ENCODE measurements around the gene ENO1. TPM values are rescaled to one million over a fixed set of nuclear protein-coding genes. Genes with fewer than 3 reads are reported as not detected.
A peak's percentile ranks its signal among the peaks of the same experiment; 100 is the strongest.
"Not testable (repeated sequence)": the region's sequence is repeated elsewhere in the genome, so short reads cannot be mapped to it uniquely, and the experiment has no call there.

ENO1 gene
- total RNA-seq, 2 donors from 2014 or later, result 484 to 601 TPM

DNA sequence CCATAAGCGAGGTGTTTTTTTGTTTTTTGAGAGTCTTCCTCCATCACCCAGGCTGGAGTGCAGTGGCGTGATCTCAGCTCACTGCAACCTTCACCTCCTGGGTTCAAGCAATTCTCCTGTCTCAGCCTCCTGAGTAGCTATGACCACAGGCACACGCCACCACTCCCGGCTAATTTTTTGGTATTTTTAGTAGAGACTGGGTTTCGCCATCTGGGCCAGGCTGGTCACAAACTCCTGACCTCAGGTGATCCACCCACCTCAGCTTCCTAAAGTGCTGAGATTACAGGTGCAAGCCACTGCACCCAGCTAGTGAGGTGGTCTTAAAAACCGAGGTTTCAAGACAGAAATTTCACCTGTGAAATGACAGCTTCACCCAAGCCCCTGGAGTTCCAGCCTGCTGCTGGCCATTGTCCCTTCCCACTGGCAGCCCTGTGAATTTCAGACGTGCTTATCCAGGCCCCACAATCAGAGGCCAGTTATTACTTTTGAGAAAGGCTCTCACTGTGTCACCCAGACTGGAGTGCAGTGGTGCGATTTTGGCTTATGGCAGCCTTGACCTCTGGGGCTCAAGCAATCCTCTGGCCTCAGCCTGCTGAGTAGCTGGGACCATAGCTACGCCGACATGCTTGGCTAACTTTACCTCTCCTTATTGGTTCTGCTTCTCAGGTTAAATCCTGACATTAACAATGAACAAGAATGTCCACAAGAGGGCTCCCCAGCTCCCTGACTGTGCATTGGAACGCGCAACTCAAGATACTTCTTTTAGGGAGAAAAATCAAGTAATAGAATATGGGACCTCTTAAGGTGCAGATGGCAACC lies 19.4 kb downstream of the ENO1 start:
- intact Hi-C loops (cut with DNase I, micrococcal nuclease), result no loop called here
- ATAC-seq (peak; percentile 51), DNase-seq (no peak)

DNA sequence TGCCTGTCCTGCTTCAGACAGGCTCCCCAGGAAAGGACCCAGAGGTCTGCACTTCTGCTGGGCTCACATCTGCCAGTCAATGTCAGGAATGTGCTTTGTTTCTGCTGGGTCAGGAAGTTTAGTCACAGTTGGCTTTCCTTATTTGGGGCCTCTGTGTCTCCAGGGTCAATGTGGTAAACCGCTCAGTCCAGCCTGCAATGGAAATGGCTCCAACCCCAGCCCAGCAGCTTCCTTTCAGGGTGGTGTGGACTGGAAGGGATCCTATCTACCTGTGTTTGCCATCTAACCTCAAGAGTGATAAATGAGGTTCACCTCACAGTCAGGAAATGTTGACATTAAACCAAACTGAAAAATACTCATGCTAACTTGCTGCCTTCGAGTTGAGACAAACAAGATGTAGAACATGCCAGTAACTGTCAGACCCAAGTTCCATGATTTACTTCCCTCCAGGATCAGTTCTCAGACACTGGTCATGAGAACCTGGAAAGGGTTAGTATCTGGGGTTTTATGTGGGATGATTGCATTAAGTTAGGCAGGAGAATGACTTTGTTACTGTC lies 20.3 kb downstream of the ENO1 start:
- intact Hi-C loops (cut with DNase I, micrococcal nuclease), result no loop called here
- DNase-seq, result no peak

DNA sequence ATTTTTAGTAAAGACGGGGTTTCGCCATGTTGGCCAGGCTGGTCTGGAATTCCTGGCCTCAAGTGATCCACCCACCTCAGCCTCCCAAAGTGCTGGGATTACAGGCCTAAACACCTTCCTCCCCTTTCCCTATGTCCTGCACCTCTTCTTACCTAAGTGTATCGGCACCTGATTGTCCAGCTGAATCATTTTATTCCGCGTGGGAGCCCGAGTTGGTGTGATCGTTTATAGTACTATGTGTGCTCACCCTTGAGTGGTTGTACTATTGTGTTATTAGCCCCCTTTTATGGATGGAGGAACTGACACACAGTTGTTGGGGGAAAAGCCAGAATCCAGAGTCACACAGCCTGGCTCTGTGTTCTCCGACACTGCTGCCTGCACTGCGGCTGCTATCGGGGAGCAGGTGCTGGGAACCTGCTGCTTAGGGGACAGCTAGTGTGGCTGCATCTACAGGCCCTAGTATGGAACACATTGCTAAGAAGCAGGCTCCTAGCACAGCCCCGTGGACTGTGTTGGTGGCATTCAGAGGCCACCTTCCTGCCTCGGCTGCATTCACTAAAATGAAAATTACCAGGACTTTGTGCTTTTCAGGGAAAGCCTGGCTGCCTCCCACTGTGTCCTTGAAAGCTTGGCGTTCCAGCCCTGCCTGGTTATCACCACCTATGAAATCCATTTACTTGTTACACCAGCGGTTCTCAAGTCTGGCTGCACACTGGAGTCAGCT lies 21.6 kb downstream of the ENO1 start:
- intact Hi-C loops (cut with DNase I, micrococcal nuclease), result no loop called here
- DNase-seq (no peak), ATAC-seq (peak; percentile 6)

More for the DNA sequence above, 20.3 kb downstream of the ENO1 start:
- no peak for ATAC-seq

DNA sequence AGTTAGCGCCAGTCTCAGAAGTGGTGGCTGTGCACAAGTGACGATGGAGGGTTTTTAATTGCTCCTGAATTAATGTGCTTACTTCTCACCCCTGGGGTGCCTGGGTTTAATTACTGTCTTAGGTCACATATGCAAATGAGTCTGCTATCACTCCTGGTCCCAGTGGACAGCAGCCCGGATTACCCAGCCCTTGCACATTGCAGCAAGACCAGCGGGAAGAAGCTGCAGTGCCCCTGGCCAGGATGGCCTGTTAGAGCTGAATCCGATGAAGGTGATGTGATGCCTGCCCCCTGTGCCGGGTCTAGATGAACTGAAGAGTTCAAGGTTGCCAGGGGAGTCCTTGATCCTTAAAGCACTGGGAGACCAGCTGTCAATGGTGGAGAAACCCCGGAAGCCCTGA lies 24.2 kb downstream of the ENO1 start:
- no peak for DNase-seq
- no peak for ATAC-seq
- intact Hi-C loops (cut with DNase I, micrococcal nuclease), result no loop called here

DNA sequence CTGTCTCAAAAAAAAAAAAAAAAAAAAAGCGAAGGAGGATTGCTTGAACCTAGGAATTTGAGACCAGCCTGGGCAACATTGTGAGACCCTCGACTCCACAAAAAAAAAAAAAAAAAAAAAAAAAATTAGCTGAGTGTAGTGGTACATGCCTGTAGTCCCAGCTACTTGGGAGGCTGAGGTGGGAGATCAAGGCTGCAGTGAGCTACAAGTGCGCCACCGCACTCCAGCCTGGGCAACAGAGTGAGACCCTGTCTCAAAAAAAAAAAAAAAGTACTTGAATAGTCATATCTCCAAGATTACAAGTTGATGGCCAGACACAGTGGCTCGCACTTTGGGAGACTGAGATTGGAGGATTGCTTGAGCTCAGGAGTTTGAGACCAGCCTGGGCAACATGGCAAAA lies 27.4 kb downstream of the ENO1 start:
- intact Hi-C loops (cut with DNase I, micrococcal nuclease), result no loop called here
- no peak for DNase-seq
- no peak for ATAC-seq

DNA sequence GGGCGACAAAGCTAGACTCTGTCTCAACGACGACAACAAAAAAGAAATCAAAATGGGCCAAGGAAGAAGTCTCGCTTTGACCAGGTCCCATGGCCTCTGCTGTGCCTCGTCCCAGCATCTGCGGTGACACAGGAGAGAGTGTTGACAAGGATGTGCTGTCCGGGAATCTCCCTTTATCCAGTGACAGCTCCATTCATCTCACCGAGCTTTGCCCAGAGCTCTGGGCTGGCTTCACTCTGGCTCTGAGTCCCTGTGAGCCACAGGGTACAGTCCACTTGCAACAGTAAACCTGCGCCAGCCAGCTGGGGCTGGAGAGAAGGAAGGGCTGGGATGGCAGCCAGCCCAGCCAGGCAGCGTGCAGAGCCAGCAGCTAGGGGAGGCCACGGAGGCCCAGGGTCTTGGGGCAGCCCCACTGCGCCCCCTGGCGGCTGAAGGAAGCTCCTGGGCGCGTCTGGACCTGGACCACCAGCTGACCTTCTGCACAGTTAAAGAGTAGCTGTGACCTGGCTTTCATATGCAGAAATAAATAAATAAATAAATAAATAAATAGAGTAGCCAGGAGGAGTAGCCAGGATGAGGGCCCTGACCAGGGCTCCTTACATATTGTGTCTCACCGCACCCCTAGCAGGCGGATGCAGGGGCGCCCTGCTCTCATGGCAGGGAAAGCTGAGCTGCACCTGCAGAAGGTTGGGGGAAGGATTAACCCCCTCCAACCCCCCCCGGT lies 29.7 kb downstream of the ENO1 start:
- intact Hi-C loops (cut with DNase I, micrococcal nuclease), result loop anchor here in 1 of 2 donors (5.0 to 10.0 kb wide), 2 partner anchors 114 to 287 kb away; no protein-coding TSS in a partner anchor
- ATAC-seq (peak; percentile 96), DNase-seq (peak; percentile 94)

DNA sequence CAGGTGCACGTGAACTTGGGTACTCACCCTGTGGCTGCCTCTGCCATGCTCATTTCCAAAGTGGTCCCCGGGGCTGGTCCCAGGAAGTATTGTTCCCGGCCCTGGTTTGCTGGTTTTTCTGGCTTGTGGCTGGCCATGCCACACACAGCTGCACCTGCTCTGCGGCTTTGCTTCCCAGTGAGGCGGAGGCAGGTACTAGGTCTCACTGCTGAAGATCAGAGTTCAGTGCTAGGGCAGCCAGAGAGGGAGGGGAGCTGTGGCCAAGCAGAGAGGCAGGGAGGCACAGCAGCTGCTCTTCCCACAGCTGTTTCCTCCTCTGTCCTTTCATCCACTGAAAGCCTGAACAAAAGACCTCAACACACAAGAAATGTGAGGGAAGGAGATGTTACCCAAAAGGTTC lies 30.5 kb downstream of the ENO1 start:
- intact Hi-C loops (cut with DNase I, micrococcal nuclease), result loop anchor here in 1 of 2 donors (5.0 to 10.0 kb wide), 2 partner anchors 113 to 286 kb away; no protein-coding TSS in a partner anchor
- peak; percentile 53 to 67 for DNase-seq
- peak; percentile 72 for ATAC-seq

DNA sequence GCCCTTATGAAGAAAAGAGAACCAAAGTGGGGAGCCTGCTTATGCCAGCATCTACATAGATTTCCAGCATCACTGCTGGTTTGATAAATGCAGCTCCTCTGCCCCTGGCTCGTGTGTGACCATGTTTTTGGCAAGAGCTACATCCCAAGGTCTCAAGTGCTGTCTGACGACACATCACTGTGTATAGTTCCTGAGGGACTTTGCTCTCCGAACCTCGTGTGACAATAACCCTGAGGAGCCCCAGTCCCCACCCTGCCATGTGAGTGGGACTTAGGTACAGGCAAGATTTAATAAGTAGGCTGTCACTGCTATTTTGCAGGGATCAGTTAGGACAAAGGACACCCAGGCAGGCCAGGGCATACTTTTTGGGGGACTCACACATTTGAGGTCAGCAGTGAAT lies 32.2 kb downstream of the ENO1 start:
- no peak for DNase-seq
- intact Hi-C loops (cut with DNase I, micrococcal nuclease), result loop anchor here in 1 of 2 donors (5.0 to 10.0 kb wide), 2 partner anchors 111 to 284 kb away; no protein-coding TSS in a partner anchor
- ATAC-seq, result no peak

DNA sequence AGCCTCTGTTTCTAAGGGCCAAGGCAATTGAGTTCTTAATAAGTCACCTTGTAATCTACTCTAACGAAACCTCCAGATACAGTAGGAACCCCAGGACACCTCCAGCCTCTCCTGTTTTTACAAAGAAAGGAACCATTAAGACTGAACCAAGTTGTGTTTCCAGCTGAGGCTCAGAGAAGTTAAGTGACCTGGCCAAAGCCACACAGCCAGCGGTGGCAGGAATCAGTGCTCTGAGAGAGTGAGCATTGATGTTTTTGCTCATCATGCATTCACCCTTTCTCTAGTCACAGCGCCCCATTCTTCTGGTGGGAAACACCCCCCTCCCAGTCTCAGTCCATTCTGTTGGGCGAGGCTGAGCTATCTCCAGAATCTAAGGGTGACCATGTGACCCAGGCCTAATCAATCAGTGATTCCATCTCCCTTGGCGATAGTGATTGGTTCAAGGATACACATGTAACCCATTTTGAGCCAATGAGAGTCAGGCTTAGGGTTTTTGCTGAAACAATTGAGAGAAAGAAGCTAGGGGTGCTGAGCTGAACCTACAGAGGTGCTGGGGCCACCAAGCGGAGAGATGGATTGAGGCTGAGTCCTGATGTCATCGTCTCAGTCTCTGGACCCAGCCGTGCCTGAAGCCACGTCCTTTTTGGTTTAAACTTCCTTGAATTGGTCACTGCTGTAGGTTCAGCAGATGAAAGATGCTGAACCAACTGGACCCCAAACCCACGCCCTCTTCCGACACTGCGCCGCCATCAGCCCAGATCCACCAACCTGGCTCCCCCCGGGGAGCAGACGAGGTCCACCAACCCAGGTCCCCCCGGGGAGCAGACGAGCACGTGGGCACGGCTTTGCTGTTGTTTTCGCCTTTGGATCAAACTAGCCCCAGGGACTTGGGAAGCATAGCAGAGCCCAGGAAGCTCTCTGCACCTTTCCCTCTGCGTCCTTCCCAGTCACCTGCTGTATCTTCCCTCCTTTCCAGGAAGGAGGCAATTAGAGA lies 33.1 kb downstream of the ENO1 start:
- intact Hi-C loops (cut with DNase I, micrococcal nuclease), result loop anchor here in 1 of 2 donors (5.0 to 10.0 kb wide), 2 partner anchors 111 to 283 kb away; no protein-coding TSS in a partner anchor
- ATAC-seq (no peak), DNase-seq (no peak)

DNA sequence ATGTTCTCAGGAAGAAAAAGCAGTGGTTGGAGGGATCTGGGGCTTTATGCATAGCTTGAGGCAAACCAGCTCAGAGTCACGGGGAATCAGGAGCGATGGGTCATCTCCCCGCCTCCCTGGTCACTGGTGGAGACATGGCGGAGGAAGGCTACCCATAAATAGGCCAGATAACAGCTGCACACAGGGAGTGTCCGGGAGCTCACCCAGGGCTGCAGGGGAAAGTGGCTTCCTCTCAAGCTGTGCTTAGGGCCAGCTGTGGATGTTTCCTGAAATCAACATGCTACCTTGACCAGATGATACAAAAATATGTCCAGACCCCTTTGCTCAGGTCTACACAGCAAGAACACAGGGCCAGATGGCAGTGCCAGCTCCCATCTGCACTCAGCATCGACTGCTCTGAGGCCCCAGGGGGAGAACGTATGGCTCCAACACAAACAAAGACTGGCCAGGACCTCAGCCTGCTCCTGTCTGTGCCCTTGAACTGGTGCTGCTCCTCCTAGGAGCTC lies 33.9 kb downstream of the ENO1 start:
- DNase-seq (no peak), ATAC-seq (no peak)
- intact Hi-C loops (cut with DNase I, micrococcal nuclease), result loop anchor here in 1 of 2 donors (5.0 to 10.0 kb wide), 2 partner anchors 110 to 282 kb away; no protein-coding TSS in a partner anchor

DNA sequence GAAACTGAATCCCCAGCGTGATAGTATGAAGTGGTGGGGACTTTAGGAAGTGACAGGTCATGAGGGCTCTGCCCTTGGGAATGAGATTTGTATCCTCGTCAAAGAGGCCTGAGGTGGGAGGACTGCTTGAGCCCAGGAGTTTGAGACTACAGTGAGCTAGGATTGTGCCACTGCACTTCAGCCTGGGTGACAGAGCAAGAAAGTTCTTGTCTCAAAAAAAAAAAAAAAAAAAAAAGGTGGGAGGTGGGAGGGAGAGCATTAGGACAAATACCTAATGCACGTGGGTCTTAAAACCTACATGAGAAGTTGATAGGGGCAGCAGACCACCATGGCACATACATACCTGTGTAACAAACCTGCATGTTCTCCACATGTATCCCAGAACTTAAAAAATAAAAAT lies 37.1 kb downstream of the ENO1 start:
- intact Hi-C loops (cut with DNase I, micrococcal nuclease), result loop anchor here in 1 of 2 donors (10.0 kb wide), 1 partner anchor 107 kb away; no protein-coding TSS in a partner anchor
- ATAC-seq, result no peak
- DNase-seq, result no peak

DNA sequence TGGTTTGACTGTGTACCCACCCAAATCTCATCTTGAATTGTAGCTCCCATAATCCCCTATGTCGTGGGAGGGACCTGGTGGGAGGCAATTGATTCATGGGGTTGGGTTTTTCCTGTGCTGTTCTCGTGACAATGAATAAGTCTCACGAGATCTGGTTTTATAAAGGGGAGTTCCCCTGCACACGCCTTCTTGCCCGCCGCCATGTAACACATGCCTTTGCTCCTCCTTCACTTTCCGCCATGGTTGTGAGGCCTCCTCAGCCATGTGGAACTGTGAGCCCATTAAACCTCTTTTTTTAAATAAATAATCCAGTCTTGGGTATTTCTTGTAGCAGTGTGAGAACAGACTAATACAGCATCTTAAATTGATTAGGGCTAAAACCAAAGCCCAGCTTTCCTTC lies 38.5 kb downstream of the ENO1 start:
- intact Hi-C loops (cut with DNase I, micrococcal nuclease), result loop anchor here in 1 of 2 donors (10.0 kb wide), 1 partner anchor 105 kb away; no protein-coding TSS in a partner anchor
- ATAC-seq, result no peak
- no peak for DNase-seq

DNA sequence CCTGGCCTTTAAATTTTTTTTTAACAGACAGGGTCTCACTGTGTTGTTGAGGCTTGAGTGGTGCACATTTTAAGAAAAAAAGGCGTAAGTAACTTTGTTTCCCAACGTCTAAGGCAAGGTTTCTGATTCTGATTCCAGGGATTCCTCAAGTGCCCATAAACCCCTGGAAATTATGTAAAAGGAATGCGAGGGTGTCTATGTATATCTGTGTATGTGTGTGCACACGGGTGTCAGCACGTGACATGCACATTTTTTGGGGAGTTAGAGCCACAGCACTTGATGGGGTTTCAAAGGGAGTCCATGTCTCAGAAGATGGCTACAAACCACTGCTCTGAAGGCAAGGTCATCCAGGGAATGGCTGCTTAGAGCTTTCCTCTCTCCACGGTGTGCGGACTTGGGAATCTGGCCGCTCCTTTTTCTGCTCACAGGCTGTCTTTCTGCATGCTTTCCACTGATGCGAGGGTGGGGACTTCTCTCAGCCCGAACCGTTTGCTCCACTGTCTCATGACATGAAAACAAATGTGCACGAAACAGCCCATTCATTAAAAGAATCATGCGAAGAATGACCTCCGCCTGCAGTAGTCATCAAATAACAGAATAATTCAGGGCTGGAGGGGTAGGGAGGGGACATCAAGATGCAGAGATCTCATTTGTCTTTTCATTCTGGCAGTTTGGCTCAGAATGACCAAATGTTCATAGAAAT lies 42.4 kb downstream of the ENO1 start:
- no peak for DNase-seq

DNA sequence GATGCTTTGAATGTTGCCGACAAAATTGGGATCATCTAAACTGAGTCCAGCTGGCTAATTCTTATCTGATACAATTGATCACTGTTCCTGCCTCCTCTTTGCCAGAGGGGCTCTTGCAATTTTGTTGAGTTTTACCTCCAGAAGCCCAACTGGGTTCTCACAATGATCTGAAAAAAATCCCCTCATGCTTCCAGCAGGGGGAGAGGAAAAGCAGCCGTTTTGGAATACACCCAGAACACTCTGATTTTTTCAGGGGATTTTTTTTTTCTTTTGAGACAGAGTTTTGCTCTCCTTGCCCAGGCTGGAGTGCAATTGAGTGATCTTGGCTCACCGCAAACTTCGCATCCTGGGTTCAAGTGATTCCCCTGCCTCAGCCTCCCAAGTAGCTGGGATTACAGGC lies 47.1 kb downstream of the ENO1 start:
- intact Hi-C loops (cut with DNase I, micrococcal nuclease), result no loop called here
- DNase-seq, result no peak
- ATAC-seq, result no peak

More for the DNA sequence above, 42.4 kb downstream of the ENO1 start:
- ATAC-seq, result no peak
- intact Hi-C loops (cut with DNase I, micrococcal nuclease), result no loop called here

DNA sequence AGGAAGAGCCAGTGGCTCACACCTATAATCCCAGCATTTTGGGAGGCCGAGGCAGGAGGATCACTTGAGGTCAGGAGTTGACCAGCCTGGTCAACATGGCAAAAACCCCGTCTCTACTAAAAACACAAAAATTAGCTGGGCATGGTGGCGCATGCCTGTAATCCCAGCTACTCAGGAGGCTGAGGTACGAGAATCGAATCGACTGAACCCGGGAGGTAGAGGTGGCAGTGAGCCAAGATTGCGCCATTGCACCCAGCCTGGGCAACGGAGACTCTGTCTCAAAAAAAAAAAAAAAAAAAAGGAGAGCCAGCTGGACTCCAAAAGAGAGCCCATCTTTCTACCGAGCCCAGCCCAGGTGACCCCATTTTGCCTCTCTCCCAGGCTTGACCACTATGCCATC lies 47.8 kb downstream of the ENO1 start:
- ATAC-seq; intact Hi-C loops (cut with DNase I, micrococcal nuclease); DNase-seq: not testable (repeated sequence)

DNA sequence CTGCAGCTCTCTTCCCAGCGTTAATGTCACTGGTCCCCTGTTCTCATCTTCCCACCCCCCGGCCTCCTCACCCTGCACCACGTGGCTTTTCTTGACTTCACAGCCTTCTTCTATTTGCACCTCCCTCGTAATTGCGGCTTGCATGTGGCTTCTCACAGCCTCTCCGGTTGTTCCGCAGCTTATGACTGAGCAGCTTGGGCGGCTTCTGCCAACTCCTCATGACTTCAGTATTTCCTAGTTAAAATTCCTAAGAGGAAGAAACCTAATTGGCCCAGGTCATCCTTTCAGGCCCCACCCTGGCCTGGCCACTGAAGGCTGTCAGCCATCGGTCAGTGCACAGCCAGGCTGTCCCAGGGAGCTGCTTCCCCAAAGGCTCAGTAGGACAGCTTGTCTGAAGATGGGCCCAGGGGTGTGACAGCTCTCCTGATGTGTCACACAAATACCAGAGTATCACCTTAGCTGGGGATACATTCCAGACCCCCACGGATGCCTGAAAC lies 52.5 kb downstream of the ENO1 start:
- ATAC-seq (no peak), DNase-seq (no peak)
- intact Hi-C loops (cut with DNase I, micrococcal nuclease), result no loop called here

DNA sequence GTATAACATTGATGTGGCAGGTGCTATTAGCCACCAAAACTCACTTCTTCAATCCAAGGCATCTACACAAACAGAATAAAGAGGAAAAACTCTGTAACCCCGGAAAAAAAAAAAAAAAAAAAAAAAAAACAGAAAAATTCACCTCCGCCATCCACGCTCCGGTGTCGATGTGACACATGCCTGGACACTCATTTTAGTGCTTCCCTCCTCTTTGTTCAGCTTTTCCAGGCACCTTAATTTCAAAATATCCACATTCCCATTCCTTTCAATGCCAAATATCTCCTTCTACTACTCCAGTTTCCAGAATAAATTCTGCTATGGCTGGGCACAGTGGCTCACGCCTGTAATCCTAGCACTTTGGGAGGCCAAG lies 55.2 kb downstream of the ENO1 start:
- DNase-seq (no peak), ATAC-seq (no peak)
- intact Hi-C loops (cut with DNase I, micrococcal nuclease), result no loop called here

All from left colon (tissue), 2 donors.